Measurements from ENCODE around the gene CAPNS2. TPM values are rescaled to one million over a fixed set of nuclear protein-coding genes. Genes with fewer than 3 reads are reported as not detected.

The CAPNS2 gene
- total RNA-seq, 1 experiment from 2014 or later, result 0.26 TPM

- intact Hi-C loops (cut with micrococcal nuclease), result no loop called here
- Histone ChIP-seq H3K9me3 (ENCODE audit: low read length) (no peaks in the 10 kb centered on the region), H3F3A (ENCODE audit: low read length, unreplicated experiment) (no peaks in the 10 kb centered on the region), H3K79me2 (ENCODE audit: low read length) (no peaks in the 10 kb centered on the region), H3K4me3 (ENCODE audit: low read length) (no peak overlapping the region), H3K27me3 (ENCODE audit: low read length) (no peaks in the 10 kb centered on the region), H3K9ac (ENCODE audit: low read length) (no peak overlapping the region), H3K4me2 (ENCODE audit: low read length) (no peak overlapping the region), H4K20me1 (ENCODE audit: low read length) (no peaks in the 10 kb centered on the region), H2AFZ (ENCODE audit: low read length) (no peak overlapping the region), H3K4me1 (ENCODE audit: insufficient read depth, low read length) (no peaks in the 10 kb centered on the region), H3K36me3 (ENCODE audit: low read depth, low read length) (no peaks in the 10 kb centered on the region), H3K9me2 (replicated peaks; ENCODE audit: low read length) (no peaks in the 10 kb centered on the region), H3K27ac (ENCODE audit: low read length) (no peak overlapping the region)
- ATAC-seq, result no peak
- BruUV-seq (replicated peaks), result no TSS peak
- ChIA-PET CTCF (no interaction called here), POLR2A (ENCODE audit: unreplicated experiment) (no interaction called here)
- TF ChIP-seq CTCF (conservative IDR thresholded peaks at IDR 0.05; ENCODE audit: low read depth, low read length), result no peak
- TF ChIP-seq EZH2phosphoT487 (IDR thresholded peaks at IDR 0.05; ENCODE audit: borderline replicate concordance, low read length), result no peak
- no peak for TF ChIP-seq EZH2 (IDR thresholded peaks at IDR 0.05; ENCODE audit: low read length, unreplicated experiment)
- no peak for DNase-seq
Measured at GRCh38 chr16:55576384-55576783, 9.9 kb downstream of the CAPNS2 start.

DNA sequence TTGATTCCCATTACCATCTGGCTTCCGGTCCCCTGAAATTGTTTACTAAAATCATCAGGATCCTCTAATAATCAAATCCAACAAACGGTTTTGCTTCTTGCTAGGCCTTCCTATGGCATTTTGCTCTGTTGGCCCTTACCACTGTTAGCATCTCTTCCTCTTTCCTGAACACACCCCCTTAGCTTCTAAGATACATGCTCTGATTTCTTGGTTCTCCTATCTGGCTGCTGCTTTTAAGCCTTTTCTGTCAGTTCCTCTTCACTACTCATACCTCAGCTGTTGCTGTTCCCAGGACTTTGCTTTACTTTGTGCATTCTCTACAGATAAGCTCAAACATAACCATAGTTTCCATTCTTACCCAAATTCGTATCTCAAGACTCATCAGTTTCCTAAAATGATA, 11.4 kb downstream of the CAPNS2 start:
- Histone ChIP-seq H3K9me3 (ENCODE audit: low read length) (no peaks in the 10 kb centered on the region), H4K20me1 (ENCODE audit: low read length) (no peaks in the 10 kb centered on the region), H3K79me2 (ENCODE audit: low read length) (no peaks in the 10 kb centered on the region), H3K4me3 (ENCODE audit: low read length) (no peak overlapping the region), H3K27ac (ENCODE audit: low read length) (no peak overlapping the region), H3K36me3 (ENCODE audit: low read depth, low read length) (no peaks in the 10 kb centered on the region), H3K9me2 (replicated peaks; ENCODE audit: low read length) (no peaks in the 10 kb centered on the region), H3K9ac (ENCODE audit: low read length) (no peak overlapping the region), H3K4me1 (ENCODE audit: insufficient read depth, low read length) (no peaks in the 10 kb centered on the region), H2AFZ (ENCODE audit: low read length) (no peak overlapping the region), H3K27me3 (ENCODE audit: low read length) (no peaks in the 10 kb centered on the region), H3K4me2 (ENCODE audit: low read length) (no peak overlapping the region), H3F3A (ENCODE audit: low read length, unreplicated experiment) (no peaks in the 10 kb centered on the region)
- ATAC-seq (no peak), DNase-seq (no peak)
- POLR2A ChIA-PET (ENCODE audit: unreplicated experiment), result no interaction called here
- TF ChIP-seq EZH2 (IDR thresholded peaks at IDR 0.05; ENCODE audit: low read length, unreplicated experiment), result no peak
- TF ChIP-seq CTCF (conservative IDR thresholded peaks at IDR 0.05; ENCODE audit: low read depth, low read length), result no peak
- TF ChIP-seq EZH2phosphoT487 (IDR thresholded peaks at IDR 0.05; ENCODE audit: borderline replicate concordance, low read length), result no peak
- intact Hi-C loops (cut with micrococcal nuclease), result no loop called here
- CTCF ChIA-PET, result no interaction called here
- BruUV-seq (replicated peaks), result no TSS peak

DNA sequence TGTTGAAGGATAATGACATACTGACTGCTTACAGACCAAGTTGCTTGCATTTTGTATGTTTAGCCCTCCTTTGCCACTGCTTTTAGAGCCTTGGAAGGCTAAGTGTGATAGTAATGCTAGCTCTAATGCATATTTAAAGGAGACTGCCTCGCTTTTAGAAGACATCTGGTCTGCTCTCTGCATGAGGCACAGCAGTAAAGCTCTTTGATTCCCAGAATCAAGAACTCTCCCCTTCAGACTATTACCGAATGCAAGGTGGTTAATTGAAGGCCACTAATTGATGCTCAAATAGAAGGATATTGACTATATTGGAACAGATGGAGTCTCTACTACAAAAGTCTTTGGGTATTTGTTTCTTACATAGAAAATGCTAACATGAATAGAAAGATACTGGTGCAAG, 19.1 kb downstream of the CAPNS2 start:
- H4K20me1 ChIP-seq (ENCODE audit: low read length), result no peaks in the 10 kb centered on the region
- TF ChIP-seq EZH2 (IDR thresholded peaks at IDR 0.05; ENCODE audit: low read length, unreplicated experiment) (no peak), EZH2phosphoT487 (IDR thresholded peaks at IDR 0.05; ENCODE audit: borderline replicate concordance, low read length) (no peak), CTCF (conservative IDR thresholded peaks at IDR 0.05; ENCODE audit: low read depth, low read length) (no peak)
- ChIA-PET POLR2A (ENCODE audit: unreplicated experiment) (no interaction called here), CTCF (no interaction called here)
- H3K27me3 ChIP-seq (ENCODE audit: low read length), result no peaks in the 10 kb centered on the region
- H3K9me2 ChIP-seq (replicated peaks; ENCODE audit: low read length), result no peaks in the 10 kb centered on the region
- DNase-seq (no peak), ATAC-seq (no peak)
- H3K36me3 ChIP-seq (ENCODE audit: low read depth, low read length), result no peaks in the 10 kb centered on the region
- H3K4me2 ChIP-seq (ENCODE audit: low read length), result no peak overlapping the region
- no peaks in the 10 kb centered on the region for H3K4me1 ChIP-seq (ENCODE audit: insufficient read depth, low read length)
- no peak overlapping the region for H3K27ac ChIP-seq (ENCODE audit: low read length)
- no peak overlapping the region for H2AFZ ChIP-seq (ENCODE audit: low read length)
- BruUV-seq (replicated peaks), result no TSS peak
- intact Hi-C loops (cut with micrococcal nuclease), result no loop called here
- H3K9ac ChIP-seq (ENCODE audit: low read length), result no peak overlapping the region
- no peaks in the 10 kb centered on the region for H3K79me2 ChIP-seq (ENCODE audit: low read length)
- no peaks in the 10 kb centered on the region for H3K9me3 ChIP-seq (ENCODE audit: low read length)
- no peaks in the 10 kb centered on the region for H3F3A ChIP-seq (ENCODE audit: low read length, unreplicated experiment)
- no peak overlapping the region for H3K4me3 ChIP-seq (ENCODE audit: low read length)
